ENCODE results near the gene ISCA2. TPM values are rescaled to one million over a fixed set of nuclear protein-coding genes. Genes with fewer than 3 reads are reported as not detected.

The ISCA2 gene
- polyA plus RNA-seq, 1 donor from 2014 or later: 71.8 TPM

- Mint-ChIP-seq H3K4me1 (no peaks in the 10 kb centered on the region), H3K27me3 (peaks cover 6% of the 10 kb centered on the region), H3K36me3 (no peaks in the 10 kb centered on the region), H3K9me3 (no peaks in the 10 kb centered on the region), H3K27ac (peak overlapping the region in 1 of 3 donors; percentile 59), H3K4me3 (no peak overlapping the region)
These were observed 47.7 kb downstream of the ISCA2 start for GRCh38 chr14:74541225-74541624.

- Mint-ChIP-seq H3K9me3 (no peaks in the 10 kb centered on the region), H3K27ac (no peak overlapping the region), H3K36me3 (no peaks in the 10 kb centered on the region), H3K4me1 (no peaks in the 10 kb centered on the region), H3K4me3 (no peak overlapping the region), H3K27me3 (peaks cover 8% of the 10 kb centered on the region)
These were observed 48.6 kb downstream of the ISCA2 start for GRCh38 chr14:74542056-74542685.

DNA sequence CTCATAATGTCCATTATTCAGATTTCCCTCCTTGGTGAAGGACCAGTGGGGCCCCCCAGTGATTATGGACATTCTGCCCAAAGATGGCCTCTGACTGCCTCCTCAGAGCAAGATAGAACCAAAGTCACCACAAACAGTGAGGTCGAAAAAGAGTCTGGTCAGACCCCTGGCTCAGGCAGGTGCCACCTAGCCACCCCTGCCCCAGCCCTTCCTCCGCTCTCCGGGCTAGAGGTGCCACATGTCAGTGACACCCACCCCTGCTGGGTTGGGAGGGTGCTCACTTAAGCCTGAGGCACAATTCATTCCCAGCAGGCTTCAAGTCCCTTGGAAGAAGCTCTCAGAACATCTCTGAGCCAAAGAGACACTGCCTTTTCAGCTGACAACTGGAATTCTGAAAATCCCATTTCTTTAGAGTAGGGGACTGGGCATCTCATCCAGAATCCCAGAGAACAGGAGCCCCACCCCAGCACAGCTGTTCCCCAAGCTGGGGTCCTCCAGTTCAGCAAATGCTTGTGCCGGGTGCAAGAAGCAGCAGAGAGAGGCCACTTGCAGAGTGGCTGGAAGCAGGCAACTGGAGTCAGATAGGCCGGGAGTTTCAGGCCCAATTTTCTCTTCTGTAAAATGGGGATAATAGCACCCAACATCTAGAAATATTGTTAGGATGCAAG, 50.3 kb downstream of the ISCA2 start:
- H3K27me3 Mint-ChIP-seq: peaks cover 14% of the 10 kb centered on the region
- no peaks in the 10 kb centered on the region for H3K9me3 Mint-ChIP-seq
- H3K27ac Mint-ChIP-seq: no peak overlapping the region
- no peaks in the 10 kb centered on the region for H3K4me1 Mint-ChIP-seq
- H3K4me3 Mint-ChIP-seq: no peak overlapping the region
- H3K36me3 Mint-ChIP-seq: no peaks in the 10 kb centered on the region

GRCh38 chr14:74545386-74545785, 51.8 kb downstream of the ISCA2 start:
- no peak overlapping the region for H3K4me3 Mint-ChIP-seq
- no peaks in the 10 kb centered on the region for H3K9me3 Mint-ChIP-seq
- H3K36me3 Mint-ChIP-seq: no peaks in the 10 kb centered on the region
- peaks cover 14% of the 10 kb centered on the region for H3K27me3 Mint-ChIP-seq
- no peaks in the 10 kb centered on the region for H3K4me1 Mint-ChIP-seq
- no peak overlapping the region for H3K27ac Mint-ChIP-seq

DNA sequence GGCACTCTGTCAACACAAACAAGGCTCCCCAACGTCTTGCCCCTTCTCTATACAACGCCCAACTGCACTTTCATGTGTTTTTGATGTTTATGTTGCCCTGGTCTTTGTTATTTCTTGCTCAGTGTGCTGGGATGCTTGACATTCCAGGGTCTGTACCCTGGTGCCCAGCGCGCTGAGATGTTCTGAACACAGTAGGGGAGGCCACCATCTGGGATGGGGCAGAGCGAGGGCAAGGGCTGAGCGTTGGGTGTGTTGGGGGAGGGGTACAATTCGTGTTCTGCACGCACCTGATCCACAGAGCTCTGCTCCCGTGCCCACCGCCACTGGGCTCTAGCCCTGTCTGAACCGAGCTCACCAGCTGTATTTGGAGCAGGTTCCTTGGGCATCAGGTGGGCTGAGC, 52.9 kb downstream of the ISCA2 start:
- Mint-ChIP-seq H3K4me3 (no peak overlapping the region), H3K27me3 (peaks cover 14% of the 10 kb centered on the region), H3K36me3 (no peaks in the 10 kb centered on the region), H3K4me1 (no peaks in the 10 kb centered on the region), H3K9me3 (no peaks in the 10 kb centered on the region), H3K27ac (no peak overlapping the region)

Other genes starting within 250 kb of the ISCA2 start
- gene ABCD4, start 190.8 kb upstream of the ISCA2 start, polyA plus RNA-seq: 23.3 TPM
- gene VRTN, start 145.3 kb upstream of the ISCA2 start, polyA plus RNA-seq: not detected
- not detected for gene SYNDIG1L, start 67.6 kb upstream of the ISCA2 start, polyA plus RNA-seq
- gene NPC2, start 460 bp upstream of the ISCA2 start, polyA plus RNA-seq: 148 TPM
- 0.03 TPM for gene LTBP2, start 118.5 kb downstream of the ISCA2 start, polyA plus RNA-seq
- 15.6 TPM for gene AREL1, start 219.3 kb downstream of the ISCA2 start, polyA plus RNA-seq
- gene FCF1, start 219.4 kb downstream of the ISCA2 start, polyA plus RNA-seq: 26.6 TPM

All from IgD-negative memory B cell (primary cell).